ENCODE measurements around the gene HOOK2. TPM values are rescaled to one million over a fixed set of nuclear protein-coding genes. Genes with fewer than 3 reads are reported as not detected.

Gene HOOK2
- total and polyA plus RNA-seq, 4 donors: 39.8 to 67.4 (median 50.6) TPM

GRCh38 chr19:12783849-12784393 lies 8.6 kb upstream of the HOOK2 start:
- WGBS, 2 donors: 17 to 49% methylated on average over 19 of the region's 19 CpGs
- Histone ChIP-seq H3K4me3 (no peak overlapping the region), H3K4me1 (ENCODE audit: control insufficient read depth in 5 of 5, insufficient read depth in 5 of 5, low read length in 5 of 5) (peaks cover 0 to 79% (median 43%) of the 10 kb centered on the region in 5 donors), H3K27ac (ENCODE audit: low read depth in 1 of 2, low read length in 1 of 2) (peak overlapping the region; percentile 86 to 87), H3K27me3 (ENCODE audit: control insufficient read depth in 3 of 3, insufficient read depth in 3 of 3, low read length in 2 of 3) (no peaks in the 10 kb centered on the region), H3K36me3 (ENCODE audit: control insufficient read depth in 4 of 4, insufficient read depth in 4 of 4, low read length in 4 of 4) (no peaks in the 10 kb centered on the region), H3K9ac (ENCODE audit: insufficient read depth in 1 of 2, low read length in 2 of 2) (peak overlapping the region in 1 of 2 donors; percentile 61), H3K9me3 (ENCODE audit: control insufficient read depth in 4 of 4, insufficient read depth in 3 of 4, low read length in 3 of 4) (no peaks in the 10 kb centered on the region)
- TF ChIP-seq CTCF (IDR thresholded peaks at IDR 0.05; ENCODE audit: control extremely low read depth, extremely low read depth): no peak
- ATAC-seq (ENCODE audit: insufficient read depth, low FRiP score): no peak
- DNase-seq: peak; percentile 23 to 55 (median 53)

GRCh38 chr19:12783291-12783848 lies 8.0 kb upstream of the HOOK2 start:
- TF ChIP-seq CTCF (IDR thresholded peaks at IDR 0.05; ENCODE audit: control extremely low read depth, extremely low read depth): no peak
- H3K4me1 ChIP-seq (ENCODE audit: control insufficient read depth in 5 of 5, insufficient read depth in 5 of 5, low read length in 5 of 5): peaks cover 0 to 79% (median 44%) of the 10 kb centered on the region in 5 donors
- H3K27me3 ChIP-seq (ENCODE audit: control insufficient read depth in 3 of 3, insufficient read depth in 3 of 3, low read length in 2 of 3): no peaks in the 10 kb centered on the region
- DNase-seq (peak; percentile 33 to 63 (median 39)), ATAC-seq (ENCODE audit: insufficient read depth, low FRiP score) (no peak)
- H3K27ac ChIP-seq (ENCODE audit: low read depth in 1 of 2, low read length in 1 of 2): peak overlapping the region; percentile 86 to 87
- WGBS, 2 donors: 6 to 12% methylated on average over 16 of the region's 16 CpGs
- H3K4me3 ChIP-seq: no peak overlapping the region
- no peaks in the 10 kb centered on the region for H3K36me3 ChIP-seq (ENCODE audit: control insufficient read depth in 4 of 4, insufficient read depth in 4 of 4, low read length in 4 of 4)
- H3K9ac ChIP-seq (ENCODE audit: insufficient read depth in 1 of 2, low read length in 2 of 2): no peak overlapping the region
- no peaks in the 10 kb centered on the region for H3K9me3 ChIP-seq (ENCODE audit: control insufficient read depth in 4 of 4, insufficient read depth in 3 of 4, low read length in 3 of 4)

GRCh38 chr19:12782424-12783290 lies 7.3 kb upstream of the HOOK2 start:
- H3K9ac ChIP-seq (ENCODE audit: insufficient read depth in 1 of 2, low read length in 2 of 2): peak overlapping the region; percentile 39 to 94
- WGBS, 2 donors: 0 to 1% methylated on average over 64 to 88 of the region's 88 CpGs
- peak overlapping the region; percentile 86 to 87 for H3K27ac ChIP-seq (ENCODE audit: low read depth in 1 of 2, low read length in 1 of 2)
- H3K36me3 ChIP-seq (ENCODE audit: control insufficient read depth in 4 of 4, insufficient read depth in 4 of 4, low read length in 4 of 4): no peaks in the 10 kb centered on the region
- H3K9me3 ChIP-seq (ENCODE audit: control insufficient read depth in 4 of 4, insufficient read depth in 3 of 4, low read length in 3 of 4): no peaks in the 10 kb centered on the region
- no peak for TF ChIP-seq CTCF (IDR thresholded peaks at IDR 0.05; ENCODE audit: control extremely low read depth, extremely low read depth)
- H3K27me3 ChIP-seq (ENCODE audit: control insufficient read depth in 3 of 3, insufficient read depth in 3 of 3, low read length in 2 of 3): no peaks in the 10 kb centered on the region
- peak overlapping the region; percentile 40 for H3K4me3 ChIP-seq
- H3K4me1 ChIP-seq (ENCODE audit: control insufficient read depth in 5 of 5, insufficient read depth in 5 of 5, low read length in 5 of 5): peaks cover 0 to 79% (median 42%) of the 10 kb centered on the region in 5 donors
- ATAC-seq (ENCODE audit: insufficient read depth, low FRiP score) (peak; percentile 58), DNase-seq (peak; percentile 90 to 93 (median 92))

Data from lung (tissue), 12 donors.